Panc1 (cell line): ENCODE measurements around the gene SLC25A52. TPM values are rescaled to one million over a fixed set of nuclear protein-coding genes. Genes with fewer than 3 reads are reported as not detected.

Experiments
- ATAC-seq: fragments of 200-7000 bp; cut with Tn5 transposase; 2 replicates; pipeline ENCODE4 v1.9.1; 2020; ENCODE audit warnings: mild to moderate bottlenecking, moderate library complexity
- BruUV-seq: library from RNA; stranded (reverse); fragments of 400-500 nt; replicated peaks from 2 replicates; lab custom pipeline; 2021; lab: Mats Ljungman, UMichigan
- CTCF ChIA-PET: fragments of 300-600 bp; sonication (Branson Sonifier 250); formaldehyde crosslinking; loops from one replicate; lab custom pipeline; 2022; ENCODE audit warnings: antibody characterized with exemption; lab: Charles Lee
- POLR2A ChIA-PET: fragments of 300-600 bp; sonication (Branson Sonifier 250); formaldehyde crosslinking; loops from one replicate; lab custom pipeline; 2022; ENCODE audit warnings: antibody characterized with exemption; lab: Charles Lee
- DNase-seq: peaks from one replicate; pipeline ENCODE4 v3.0.0-alpha.2; 2010; ENCODE audit warnings: low read depth, low spot score
- H3K27ac ChIP-seq: 2 replicates; pipeline ENCODE4 v1.5.1; 2011; ENCODE audit warnings: mild to moderate bottlenecking, low read length, inconsistent platforms
- H3K27me3 ChIP-seq: fragments of 200-500 bp; sonication (Bioruptor generic); 2 replicates; pipeline ENCODE4 v1.6.0; 2014; ENCODE audit warnings: low read length, inconsistent platforms; ENCODE audit not compliant: control insufficient read depth, insufficient read depth
- H3K36me3 ChIP-seq: fragments of 200-500 bp; sonication (Bioruptor generic); 2 replicates; pipeline ENCODE4 v1.5.1; 2014; ENCODE audit warnings: inconsistent platforms, mild to moderate bottlenecking, low read length, moderate library complexity; ENCODE audit not compliant: control insufficient read depth, insufficient read depth
- H3K4me1 ChIP-seq: 2 replicates; pipeline ENCODE4 v1.5.1; 2011; ENCODE audit warnings: inconsistent platforms, mild to moderate bottlenecking, low read length, moderate library complexity; ENCODE audit not compliant: control insufficient read depth, insufficient read depth
- H3K4me3 ChIP-seq, 2 experiments: 2 replicates each; pipeline ENCODE4 v1.5.1; 2011 to 2012; ENCODE audit warnings: low read depth in 2 of 2, low read length in 2 of 2, mild to moderate bottlenecking in 2 of 2, inconsistent platforms in 1 of 2, moderate library complexity in 1 of 2
- H3K9me3 ChIP-seq: fragments of 200-500 bp; sonication (Bioruptor generic); 2 replicates; pipeline ENCODE4 v1.5.1; 2014; ENCODE audit warnings: low read depth, mild to moderate bottlenecking, inconsistent platforms, low read length, moderate library complexity; ENCODE audit not compliant: control insufficient read depth, insufficient read depth
- POLR2AphosphoS5 ChIP-seq: IDR thresholded peaks from 2 replicates; pipeline ENCODE4 v1.6.1; 2012; ENCODE audit warnings: mild to moderate bottlenecking, low read depth, low read length, moderate library complexity
- REST ChIP-seq, 2 experiments: IDR thresholded peaks; 2 replicates each; pipeline ENCODE4 v1.6.1; 2011 to 2012; ENCODE audit warnings: low read depth in 2 of 2, control low read depth in 1 of 2, low read length in 1 of 2, mild to moderate bottlenecking in 1 of 2, moderate library complexity in 1 of 2; ENCODE audit not compliant: insufficient read depth in 1 of 2
- SIN3A ChIP-seq: IDR thresholded peaks from 2 replicates; pipeline ENCODE4 v1.6.1; 2012; ENCODE audit warnings: low read depth, mild to moderate bottlenecking, low read length, moderate library complexity, borderline replicate concordance; ENCODE audit not compliant: insufficient read depth
- TCF7L2 ChIP-seq: IDR thresholded peaks from 2 replicates; pipeline ENCODE4 v1.6.1; 2011; ENCODE audit warnings: mild to moderate bottlenecking, low read depth, low read length, inconsistent platforms
- in situ Hi-C: cut with HindIII; loops from 2 replicates; pipeline ENCODE4 v1.10.0; 2016; ENCODE audit warnings: low sequenced_read_pairs, low pct_unique_long_range_greater_than_20kb
- intact Hi-C: fragments of 100-400 bp; cut with micrococcal nuclease; formaldehyde crosslinking; loops from one replicate; pipeline ENCODE4 v1.10.0; 2022; ENCODE audit not compliant: unreplicated experiment
- total RNA-seq: library from RNA; stranded (reverse); gene quantifications from one replicate; pipeline ENCODE4 v1.2.1, GENCODE V29; 2021; ENCODE audit not compliant: unreplicated experiment
- TF ChIP-seq, protein P1 (sequence below): fragments of 450-650 bp; IDR thresholded peaks from 2 replicates; pipeline ENCODE4 v1.5.1; 2017; ENCODE audit warnings: mild to moderate bottlenecking

Gene SLC25A52
- total RNA-seq, 1 experiment from 2014 or later: not detected

DNA sequence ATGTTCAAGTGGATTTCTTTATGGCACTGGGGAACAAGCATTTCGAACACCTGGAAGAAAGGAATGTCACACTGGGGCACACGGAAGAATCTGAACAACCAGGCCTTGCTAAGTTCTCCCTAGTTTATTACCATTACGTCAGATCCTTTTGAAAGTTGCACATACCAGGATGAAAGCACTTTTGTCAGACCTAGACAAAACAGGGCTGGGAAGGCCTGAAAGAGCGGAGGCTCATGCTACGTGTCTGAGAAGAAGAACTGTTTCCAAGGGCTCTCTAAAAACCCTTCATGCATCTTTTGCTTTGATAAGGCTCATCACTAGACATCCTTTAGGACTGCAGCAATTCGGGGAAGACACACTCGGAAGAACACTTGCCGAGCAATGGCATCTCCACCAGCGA, 15.4 kb upstream of the SLC25A52 start:
- no peak for DNase-seq
- ChIA-PET POLR2A (no interaction called here), CTCF (no interaction called here)
- H3K36me3 ChIP-seq: no peaks in the 10 kb centered on the region
- H3K4me1 ChIP-seq: no peaks in the 10 kb centered on the region
- intact Hi-C loops (no loop called here), in situ Hi-C loops (no loop called here)
- ATAC-seq: no peak
- no peak overlapping the region for H3K27ac ChIP-seq
- TF ChIP-seq, protein P1, sequence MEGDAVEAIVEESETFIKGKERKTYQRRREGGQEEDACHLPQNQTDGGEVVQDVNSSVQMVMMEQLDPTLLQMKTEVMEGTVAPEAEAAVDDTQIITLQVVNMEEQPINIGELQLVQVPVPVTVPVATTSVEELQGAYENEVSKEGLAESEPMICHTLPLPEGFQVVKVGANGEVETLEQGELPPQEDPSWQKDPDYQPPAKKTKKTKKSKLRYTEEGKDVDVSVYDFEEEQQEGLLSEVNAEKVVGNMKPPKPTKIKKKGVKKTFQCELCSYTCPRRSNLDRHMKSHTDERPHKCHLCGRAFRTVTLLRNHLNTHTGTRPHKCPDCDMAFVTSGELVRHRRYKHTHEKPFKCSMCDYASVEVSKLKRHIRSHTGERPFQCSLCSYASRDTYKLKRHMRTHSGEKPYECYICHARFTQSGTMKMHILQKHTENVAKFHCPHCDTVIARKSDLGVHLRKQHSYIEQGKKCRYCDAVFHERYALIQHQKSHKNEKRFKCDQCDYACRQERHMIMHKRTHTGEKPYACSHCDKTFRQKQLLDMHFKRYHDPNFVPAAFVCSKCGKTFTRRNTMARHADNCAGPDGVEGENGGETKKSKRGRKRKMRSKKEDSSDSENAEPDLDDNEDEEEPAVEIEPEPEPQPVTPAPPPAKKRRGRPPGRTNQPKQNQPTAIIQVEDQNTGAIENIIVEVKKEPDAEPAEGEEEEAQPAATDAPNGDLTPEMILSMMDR: no peak
- no peak for TF ChIP-seq REST (IDR thresholded peaks at IDR 0.05; ENCODE audit: insufficient read depth in 1 of 2, low read depth in 2 of 2, low read length in 1 of 2)
- no peak for TF ChIP-seq TCF7L2
- TF ChIP-seq SIN3A: no peak
- TF ChIP-seq POLR2AphosphoS5: no peak
- H3K27me3 ChIP-seq: no peaks in the 10 kb centered on the region
- 0 out of 2 replicates have a peak, but pooled peaks cover 3% of the 10 kb centered on the region for H3K9me3 ChIP-seq
- no TSS peak for BruUV-seq
- no peak overlapping the region for H3K4me3 ChIP-seq

- no peaks in the 10 kb centered on the region for H3K27me3 ChIP-seq
- POLR2A ChIA-PET: no interaction called here
- in situ Hi-C loops (no loop called here), intact Hi-C loops (no loop called here)
- CTCF ChIA-PET: no interaction called here
- no peak for ATAC-seq
- no peak overlapping the region for H3K4me3 ChIP-seq
- no peak overlapping the region for H3K27ac ChIP-seq
- BruUV-seq: no TSS peak
- TF ChIP-seq TCF7L2 (no peak), POLR2AphosphoS5 (no peak), REST (IDR thresholded peaks at IDR 0.05; ENCODE audit: insufficient read depth in 1 of 2, low read depth in 2 of 2, low read length in 1 of 2) (no peak), SIN3A (no peak)
- TF ChIP-seq, protein P1: no peak
- 0 out of 2 replicates have a peak, but pooled peaks cover 3% of the 10 kb centered on the region for H3K9me3 ChIP-seq
- DNase-seq: no peak
- H3K36me3 ChIP-seq: no peaks in the 10 kb centered on the region
- H3K4me1 ChIP-seq: no peaks in the 10 kb centered on the region
Observed at GRCh38 chr18:31774962-31775361, 14.3 kb upstream of the SLC25A52 start.
